ENCODE measurements around the gene PNCK.

PNCK gene

GRCh38 chrX:153635788-153636668, 37.6 kb downstream of the PNCK start:
- no peak for DNase-seq (ENCODE audit: low read depth, low spot score)
- Histone ChIP-seq H3K4me1 (ENCODE audit: insufficient read depth, insufficient read length) (no peaks in the 10 kb centered on the region), H3K9ac (ENCODE audit: insufficient read length, low read depth) (no peak overlapping the region), H3K9me3 (ENCODE audit: insufficient read depth, low read length) (no peaks in the 10 kb centered on the region), H3K4me3 (ENCODE audit: insufficient read length, low read depth) (no peak overlapping the region), H3K27me3 (ENCODE audit: insufficient read depth, insufficient read length) (peaks cover 15% of the 10 kb centered on the region), H3K36me3 (ENCODE audit: insufficient read depth, insufficient read length, low read length) (no peaks in the 10 kb centered on the region)
- TF ChIP-seq SUZ12 (IDR thresholded peaks at IDR 0.05; ENCODE audit: extremely low read depth, insufficient read depth, insufficient read length) (no peak), ZNF274 (IDR thresholded peaks at IDR 0.05; ENCODE audit: low read depth, low read length) (no peak), YY1 (IDR thresholded peaks at IDR 0.05; ENCODE audit: insufficient read depth, insufficient read length) (no peak)

GRCh38 chrX:153635388-153635787, 38.2 kb downstream of the PNCK start:
- Histone ChIP-seq H3K27me3 (ENCODE audit: insufficient read depth, insufficient read length) (peaks cover 9% of the 10 kb centered on the region), H3K36me3 (ENCODE audit: insufficient read depth, insufficient read length, low read length) (no peaks in the 10 kb centered on the region), H3K4me1 (ENCODE audit: insufficient read depth, insufficient read length) (no peaks in the 10 kb centered on the region), H3K9ac (ENCODE audit: insufficient read length, low read depth) (no peak overlapping the region), H3K9me3 (ENCODE audit: insufficient read depth, low read length) (no peaks in the 10 kb centered on the region), H3K4me3 (ENCODE audit: insufficient read length, low read depth) (no peak overlapping the region)
- no peak for DNase-seq (ENCODE audit: low read depth, low spot score)
- TF ChIP-seq YY1 (IDR thresholded peaks at IDR 0.05; ENCODE audit: insufficient read depth, insufficient read length) = no peak
- TF ChIP-seq SUZ12 (IDR thresholded peaks at IDR 0.05; ENCODE audit: extremely low read depth, insufficient read depth, insufficient read length) = no peak
- no peak for TF ChIP-seq ZNF274 (IDR thresholded peaks at IDR 0.05; ENCODE audit: low read depth, low read length)

- H3K36me3 ChIP-seq (ENCODE audit: insufficient read depth, insufficient read length, low read length) = no peaks in the 10 kb centered on the region
- H3K4me1 ChIP-seq (ENCODE audit: insufficient read depth, insufficient read length) = no peaks in the 10 kb centered on the region
- H3K9me3 ChIP-seq (ENCODE audit: insufficient read depth, low read length) = no peaks in the 10 kb centered on the region
- DNase-seq (ENCODE audit: low read depth, low spot score) = no peak
- no peak overlapping the region for H3K4me3 ChIP-seq (ENCODE audit: insufficient read length, low read depth)
- TF ChIP-seq SUZ12 (IDR thresholded peaks at IDR 0.05; ENCODE audit: extremely low read depth, insufficient read depth, insufficient read length) (no peak), ZNF274 (IDR thresholded peaks at IDR 0.05; ENCODE audit: low read depth, low read length) (no peak), YY1 (IDR thresholded peaks at IDR 0.05; ENCODE audit: insufficient read depth, insufficient read length) (no peak)
- no peak overlapping the region for H3K9ac ChIP-seq (ENCODE audit: insufficient read length, low read depth)
- H3K27me3 ChIP-seq (ENCODE audit: insufficient read depth, insufficient read length) = peaks cover 3% of the 10 kb centered on the region
Observed at GRCh38 chrX:153634832-153635231, 38.8 kb downstream of the PNCK start.

- H3K9ac ChIP-seq (ENCODE audit: insufficient read length, low read depth) = no peak overlapping the region
- DNase-seq (ENCODE audit: low read depth, low spot score) = no peak
- TF ChIP-seq ZNF274 (IDR thresholded peaks at IDR 0.05; ENCODE audit: low read depth, low read length) (no peak), SUZ12 (IDR thresholded peaks at IDR 0.05; ENCODE audit: extremely low read depth, insufficient read depth, insufficient read length) (no peak), YY1 (IDR thresholded peaks at IDR 0.05; ENCODE audit: insufficient read depth, insufficient read length) (no peak)
- H3K4me3 ChIP-seq (ENCODE audit: insufficient read length, low read depth) = no peak overlapping the region
- H3K9me3 ChIP-seq (ENCODE audit: insufficient read depth, low read length) = no peaks in the 10 kb centered on the region
- H3K36me3 ChIP-seq (ENCODE audit: insufficient read depth, insufficient read length, low read length) = no peaks in the 10 kb centered on the region
- no peaks in the 10 kb centered on the region for H3K4me1 ChIP-seq (ENCODE audit: insufficient read depth, insufficient read length)
- peaks cover 2% of the 10 kb centered on the region for H3K27me3 ChIP-seq (ENCODE audit: insufficient read depth, insufficient read length)
Observed at GRCh38 chrX:153634236-153634635, 39.4 kb downstream of the PNCK start.

- Histone ChIP-seq H3K36me3 (ENCODE audit: insufficient read depth, insufficient read length, low read length) (no peaks in the 10 kb centered on the region), H3K4me1 (ENCODE audit: insufficient read depth, insufficient read length) (no peaks in the 10 kb centered on the region), H3K27me3 (ENCODE audit: insufficient read depth, insufficient read length) (peaks cover 2% of the 10 kb centered on the region), H3K9ac (ENCODE audit: insufficient read length, low read depth) (no peak overlapping the region), H3K9me3 (ENCODE audit: insufficient read depth, low read length) (no peaks in the 10 kb centered on the region), H3K4me3 (ENCODE audit: insufficient read length, low read depth) (no peak overlapping the region)
- TF ChIP-seq ZNF274 (IDR thresholded peaks at IDR 0.05; ENCODE audit: low read depth, low read length) (no peak), YY1 (IDR thresholded peaks at IDR 0.05; ENCODE audit: insufficient read depth, insufficient read length) (no peak)
- no peak for DNase-seq (ENCODE audit: low read depth, low spot score)
Observed at GRCh38 chrX:153633607-153634180, 39.9 kb downstream of the PNCK start.

GRCh38 chrX:153633048-153633447, 40.6 kb downstream of the PNCK start:
- Histone ChIP-seq H3K9ac (ENCODE audit: insufficient read length, low read depth) (no peak overlapping the region), H3K4me1 (ENCODE audit: insufficient read depth, insufficient read length) (no peaks in the 10 kb centered on the region), H3K36me3 (ENCODE audit: insufficient read depth, insufficient read length, low read length) (no peaks in the 10 kb centered on the region), H3K27me3 (ENCODE audit: insufficient read depth, insufficient read length) (peaks cover 2% of the 10 kb centered on the region), H3K4me3 (ENCODE audit: insufficient read length, low read depth) (no peak overlapping the region), H3K9me3 (ENCODE audit: insufficient read depth, low read length) (no peaks in the 10 kb centered on the region)
- no peak for DNase-seq (ENCODE audit: low read depth, low spot score)
- no peak for TF ChIP-seq ZNF274 (IDR thresholded peaks at IDR 0.05; ENCODE audit: low read depth, low read length)
- TF ChIP-seq SUZ12 (IDR thresholded peaks at IDR 0.05; ENCODE audit: extremely low read depth, insufficient read depth, insufficient read length) = no peak
- TF ChIP-seq YY1 (IDR thresholded peaks at IDR 0.05; ENCODE audit: insufficient read depth, insufficient read length) = no peak

- H3K4me3 ChIP-seq (ENCODE audit: insufficient read length, low read depth) = no peak overlapping the region
- DNase-seq (ENCODE audit: low read depth, low spot score) = no peak
- no peaks in the 10 kb centered on the region for H3K36me3 ChIP-seq (ENCODE audit: insufficient read depth, insufficient read length, low read length)
- no peaks in the 10 kb centered on the region for H3K9me3 ChIP-seq (ENCODE audit: insufficient read depth, low read length)
- H3K9ac ChIP-seq (ENCODE audit: insufficient read length, low read depth) = no peak overlapping the region
- H3K4me1 ChIP-seq (ENCODE audit: insufficient read depth, insufficient read length) = no peaks in the 10 kb centered on the region
- peaks cover 2% of the 10 kb centered on the region for H3K27me3 ChIP-seq (ENCODE audit: insufficient read depth, insufficient read length)
- TF ChIP-seq ZNF274 (IDR thresholded peaks at IDR 0.05; ENCODE audit: low read depth, low read length) = no peak
- TF ChIP-seq YY1 (IDR thresholded peaks at IDR 0.05; ENCODE audit: insufficient read depth, insufficient read length) = no peak
- no peak for TF ChIP-seq SUZ12 (IDR thresholded peaks at IDR 0.05; ENCODE audit: extremely low read depth, insufficient read depth, insufficient read length)
Observed at GRCh38 chrX:153632595-153632946, 41.0 kb downstream of the PNCK start.

All from NT2/D1 (cell line).